Measurements from ENCODE around the gene KRT8.

KRT8 gene

GRCh38 chr12:52949413-52950331, 44.8 kb upstream of the KRT8 start:
- peak; percentile 88 for ATAC-seq
- peak; percentile 16; the same call in 1 of the 2 replicates for TF ChIP-seq PATZ1 (CRISPR knock-in tag; IDR thresholded peaks at IDR 0.05; ENCODE audit: borderline replicate concordance)
- 0 out of 2 replicates have a peak, but pooled peaks have one; percentile 45 for TF ChIP-seq ZC3H10 (CRISPR knock-in tag; IDR thresholded peaks at IDR 0.05)
- 0 out of 2 replicates have a peak, but pooled peaks have one; percentile 9 for TF ChIP-seq ZNF70 (CRISPR knock-in tag; IDR thresholded peaks at IDR 0.05)
- peak; percentile 6; the same call in 1 of the 2 replicates for TF ChIP-seq ZFP30 (CRISPR knock-in tag; IDR thresholded peaks at IDR 0.05)
- TF ChIP-seq ISL1 (CRISPR knock-in tag; IDR thresholded peaks at IDR 0.05): no peak
- no peak for TF ChIP-seq ZNF565 (CRISPR knock-in tag; conservative IDR thresholded peaks at IDR 0.05; ENCODE audit: low read depth)
- peak; percentile 85 for TF ChIP-seq GLIS3 (CRISPR knock-in tag; IDR thresholded peaks at IDR 0.05)

- ATAC-seq: no peak
- no peak for TF ChIP-seq PATZ1 (CRISPR knock-in tag; IDR thresholded peaks at IDR 0.05; ENCODE audit: borderline replicate concordance)
- TF ChIP-seq CSDC2 (CRISPR knock-in tag; IDR thresholded peaks at IDR 0.05): no peak
- TF ChIP-seq TCF4 (CRISPR knock-in tag; IDR thresholded peaks at IDR 0.05; ENCODE audit: borderline replicate concordance): no peak
- TF ChIP-seq ZFP3 (CRISPR knock-in tag; IDR thresholded peaks at IDR 0.05): no peak
- no peak for TF ChIP-seq ZNF565 (CRISPR knock-in tag; conservative IDR thresholded peaks at IDR 0.05; ENCODE audit: low read depth)
- TF ChIP-seq ARNTL (CRISPR knock-in tag; IDR thresholded peaks at IDR 0.05; ENCODE audit: borderline replicate concordance, low read depth): no peak
- no peak for TF ChIP-seq ZFP30 (CRISPR knock-in tag; IDR thresholded peaks at IDR 0.05)
- no peak for TF ChIP-seq ZC3H10 (CRISPR knock-in tag; IDR thresholded peaks at IDR 0.05)
- no peak for TF ChIP-seq ZNF70 (CRISPR knock-in tag; IDR thresholded peaks at IDR 0.05)
- no peak for TF ChIP-seq BACH2 (CRISPR knock-in tag; IDR thresholded peaks at IDR 0.05; ENCODE audit: borderline replicate concordance)
Observed at GRCh38 chr12:52947738-52948423, 43.0 kb upstream of the KRT8 start.

- TF ChIP-seq SNAI2 (CRISPR knock-in tag; IDR thresholded peaks at IDR 0.05) (no peak), ARNTL (CRISPR knock-in tag; IDR thresholded peaks at IDR 0.05; ENCODE audit: borderline replicate concordance, low read depth) (no peak), CSDC2 (CRISPR knock-in tag; IDR thresholded peaks at IDR 0.05) (0 out of 2 replicates have a peak, but pooled peaks have one; percentile 14), ESRRG (CRISPR knock-in tag; IDR thresholded peaks at IDR 0.05) (no peak)
- ATAC-seq: no peak
Observed at GRCh38 chr12:52946797-52947547, 42.1 kb upstream of the KRT8 start.

- no peak for ATAC-seq
- no peak for TF ChIP-seq CREB5 (CRISPR knock-in tag; IDR thresholded peaks at IDR 0.05; ENCODE audit: low read depth)
- no peak for TF ChIP-seq TCF4 (CRISPR knock-in tag; IDR thresholded peaks at IDR 0.05; ENCODE audit: borderline replicate concordance)
- no peak for TF ChIP-seq GLIS3 (CRISPR knock-in tag; IDR thresholded peaks at IDR 0.05)
- no peak for TF ChIP-seq ZNF8 (CRISPR knock-in tag; IDR thresholded peaks at IDR 0.05)
- TF ChIP-seq ARNTL (CRISPR knock-in tag; IDR thresholded peaks at IDR 0.05; ENCODE audit: borderline replicate concordance, low read depth): no peak
- no peak for TF ChIP-seq CSDC2 (CRISPR knock-in tag; IDR thresholded peaks at IDR 0.05)
- no peak for TF ChIP-seq TOX (CRISPR knock-in tag; IDR thresholded peaks at IDR 0.05; ENCODE audit: borderline replicate concordance)
Observed at GRCh38 chr12:52946334-52946733, 41.5 kb upstream of the KRT8 start.
